Adrenal gland (tissue), 12 donors: ENCODE results near the gene KCNJ14. TPM values are rescaled to one million over a fixed set of nuclear protein-coding genes. Genes with fewer than 3 reads are reported as not detected.

ENCODE experiments used
- DNase-seq, 7 donors: peaks; one replicate each; pipeline ENCODE4 v3.0.0-alpha.2; 2019 to 2020
- H3K27ac ChIP-seq, 5 donors: fragments of 200-600 bp; sonication (generic) in 4 of 5; 1 replicate in 3 of 5; 2 replicates in 2 of 5; pipeline versions ENCODE4 v1.5.1 to v1.8.0; 2016 to 2020; ENCODE audit warnings: mild to moderate bottlenecking in 1 of 5
- H3K27me3 ChIP-seq: fragments of 200-600 bp; 2 replicates; pipeline ENCODE4 v1.8.0; 2021
- H3K36me3 ChIP-seq, 2 donors: fragments of 200-600 bp; replicated peaks in 1 of 2; 1 replicate in 1 of 2; 2 replicates in 1 of 2; pipeline versions ENCODE4 v1.5.1 to v1.8.0; 2018 to 2022
- H3K4me1 ChIP-seq, 2 donors: fragments of 200-600 bp; replicated peaks in 1 of 2; 1 replicate in 1 of 2; 2 replicates in 1 of 2; pipeline versions ENCODE4 v1.5.1 to v1.8.0; 2018 to 2021
- H3K4me3 ChIP-seq, 4 donors: fragments of 200-600 bp; sonication (generic) in 3 of 4; one replicate each; pipeline ENCODE4 v1.5.1; 2016 to 2018
- H3K9me3 ChIP-seq, 3 donors: fragments of 200-600 bp; sonication (generic) in 1 of 3; replicated peaks in 1 of 3; 1 replicate in 2 of 3; 2 replicates in 1 of 3; pipeline versions ENCODE4 v1.5.1 to v1.8.0; 2016 to 2021
- CTCF ChIP-seq, 6 experiments: fragments of 450-650 bp in 4 of 6; fragments of 200-600 bp in 2 of 6; sonication (generic) in 1 of 6; IDR thresholded peaks; 1 replicate in 5 of 6; 2 replicates in 1 of 6; pipeline versions ENCODE4 v1.5.1 to v1.8.0; 2016 to 2021; ENCODE audit warnings: antibody characterized with exemption in 6 of 6, mild to moderate bottlenecking in 2 of 6, moderate library complexity in 1 of 6
- POLR2A ChIP-seq, 2 donors: fragments of 450-650 bp; IDR thresholded peaks; one replicate each; pipeline ENCODE4 v1.6.1; 2017; ENCODE audit warnings: antibody characterized with exemption in 2 of 2, mild to moderate bottlenecking in 2 of 2, moderate library complexity in 1 of 2
- WGBS, 4 donors: extraction: QIAGEN DNeasy Blood & Tissue Kit in 2 of 4; methylation state at CpG; one replicate each; pipeline versions ENCODE4 v1.1.5 to v1.1.7; 2013 to 2017; 5-methylcytosine and 5-hydroxymethylcytosine counted together
- intact Hi-C, 2 donors: fragments of 100-400 bp; cut with DNase I; formaldehyde crosslinking; loops; one replicate each; pipeline versions ENCODE4 v1.14.1 to v1.15.0; 2022 to 2023
- polyA plus RNA-seq, 3 donors: library from polyadenylated mRNA; stranded (reverse); fragments of 200-250 nt in 2 of 3; fragments of 350-450 nt in 1 of 3; fragmentation: Illumina TruSeq in 1 of 3; extraction: RNeasy Lipid Tissue Mini Kit (QIAGEN cat#74804) in 1 of 3; gene quantifications; one replicate each; pipeline ENCODE4 v1.2.3, GENCODE V29; 2013 to 2014
- total RNA-seq, 9 donors: library from RNA; depleted of rRNA in 4 of 9; stranded (reverse); fragments of >200 nt in 4 of 9; fragments of 120-200 nt in 1 of 9; fragmentation: NEBNext Ultra II Directional in 1 of 9; extraction: Animal tissue kit (Norgen Biotek cat#: 25700) in 1 of 9; gene quantifications; one replicate each; pipeline versions ENCODE4 v1.1.0 to v1.2.4, GENCODE V29; 2013 to 2023
- donor health status: healthy with polysubstance abuse.
- donor health status: Bipolar disorder and iron deficiency.
- donor health status: DM: yes; HTN: yes; CAD: no.
- donor health status: DM: no; HTN: no; CAD: no.
- donor health status: DM: no; HTN: no; CAD: no.
- donor health status: DM: yes; HTN: yes; CAD: no.

Gene KCNJ14
- total and polyA plus RNA-seq, 12 donors = 0.09 to 0.83 (median 0.42) TPM

- no peak overlapping the region for H3K27ac ChIP-seq
- TF ChIP-seq CTCF (IDR thresholded peaks at IDR 0.05) = no peak
- TF ChIP-seq POLR2A (IDR thresholded peaks at IDR 0.05) = no peak
- peak overlapping the region in 1 of 4 donors; percentile 86 for H3K4me3 ChIP-seq
- no peak for DNase-seq
- peaks cover 0 to 18% of the 10 kb centered on the region in 2 donors for H3K36me3 ChIP-seq
- 13 to 30% (median 25%) methylated on average over 3 to 45 of the region's 45 CpGs for WGBS, 4 donors
- H3K27me3 ChIP-seq = peaks cover 5% of the 10 kb centered on the region
- peaks cover 5 to 20% of the 10 kb centered on the region in 2 donors for H3K4me1 ChIP-seq
- intact Hi-C loops = loop anchor here in 1 of 2 donors (10.0 kb wide), 1 partner anchor 49 kb away; the partner anchor contains the start of genes GRIN2D and KDELR1
- no peaks in the 10 kb centered on the region for H3K9me3 ChIP-seq
These were observed 11.6 kb upstream of the KCNJ14 start for GRCh38 chr19:48443731-48444128.

DNA sequence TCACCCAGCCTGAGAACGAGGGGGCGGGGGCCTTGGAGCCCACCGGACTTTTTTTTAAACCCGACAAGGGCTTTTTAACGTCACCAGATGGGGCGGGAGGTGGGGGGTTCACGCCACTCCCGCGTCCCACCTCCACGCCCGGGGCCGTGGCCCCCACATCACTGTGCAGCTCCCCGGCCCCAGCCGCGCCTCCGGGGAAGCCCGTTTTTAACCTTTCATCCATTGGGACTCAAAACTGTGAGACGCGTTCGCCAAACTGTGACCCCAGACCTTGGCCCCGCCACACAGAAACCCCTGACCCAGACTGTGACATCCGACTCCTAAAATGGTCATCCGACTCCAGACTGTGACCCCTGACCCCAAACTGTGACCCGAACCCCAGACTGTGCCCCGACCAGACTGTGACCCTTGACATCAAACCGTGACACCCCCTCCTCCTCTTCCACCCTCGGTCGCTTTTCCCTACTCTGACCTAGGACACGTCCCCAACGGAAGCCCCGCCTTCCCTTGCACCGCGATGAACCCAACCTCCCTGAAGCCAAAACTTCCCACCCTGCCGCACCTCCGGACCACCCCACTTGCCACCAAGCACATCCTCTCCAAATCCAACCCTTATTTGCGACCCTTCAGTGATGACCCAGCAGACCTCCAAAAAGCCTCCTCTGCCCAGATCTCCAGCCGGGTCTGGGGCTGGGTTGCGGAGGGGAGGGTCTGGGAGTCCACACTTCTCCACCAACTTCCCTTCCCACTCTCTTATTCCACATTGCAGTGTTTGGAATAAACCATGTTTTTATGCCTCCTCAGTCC, 11.0 kb upstream of the KCNJ14 start:
- peak in 1 of 7 donors; percentile 25 for DNase-seq
- Histone ChIP-seq H3K4me1 (peaks cover 5 to 20% of the 10 kb centered on the region in 2 donors), H3K36me3 (peaks cover 0 to 20% of the 10 kb centered on the region in 2 donors), H3K27me3 (peaks cover 5% of the 10 kb centered on the region), H3K27ac (peak overlapping the region in 2 of 5 donors; percentile 82 to 91), H3K9me3 (no peaks in the 10 kb centered on the region), H3K4me3 (peak overlapping the region in 1 of 4 donors; percentile 86)
- TF ChIP-seq CTCF (IDR thresholded peaks at IDR 0.05) (no peak), POLR2A (IDR thresholded peaks at IDR 0.05) (no peak)
- intact Hi-C loops = loop anchor here in 1 of 2 donors (10.0 kb wide), 1 partner anchor 50 kb away; the partner anchor contains the start of genes GRIN2D and KDELR1
- WGBS, 4 donors = 18 to 27% (median 22%) methylated on average over 24 to 38 of the region's 38 CpGs

- no peak for TF ChIP-seq CTCF (IDR thresholded peaks at IDR 0.05)
- no peak for TF ChIP-seq POLR2A (IDR thresholded peaks at IDR 0.05)
- H3K9me3 ChIP-seq = no peaks in the 10 kb centered on the region
- DNase-seq = no peak
- H3K27me3 ChIP-seq = peaks cover 5% of the 10 kb centered on the region
- WGBS, 4 donors = 17 to 44% (median 24%) methylated on average over 3 of the region's 3 CpGs
- peak overlapping the region in 1 of 4 donors; percentile 86 for H3K4me3 ChIP-seq
- peaks cover 0 to 25% of the 10 kb centered on the region in 2 donors for H3K36me3 ChIP-seq
- H3K27ac ChIP-seq = peak overlapping the region in 2 of 5 donors; percentile 82 to 91
- H3K4me1 ChIP-seq = peaks cover 5 to 20% of the 10 kb centered on the region in 2 donors
- intact Hi-C loops = loop anchor here in 1 of 2 donors (10.0 kb wide), 1 partner anchor 50 kb away; the partner anchor contains the start of genes GRIN2D and KDELR1
These were observed 10.5 kb upstream of the KCNJ14 start for GRCh38 chr19:48444936-48445200.

- Histone ChIP-seq H3K27ac (peak overlapping the region in 4 of 5 donors; percentile 51 to 91 (median 74)), H3K4me1 (peaks cover 5 to 20% of the 10 kb centered on the region in 2 donors), H3K27me3 (peaks cover 5% of the 10 kb centered on the region), H3K4me3 (peak overlapping the region in 3 of 4 donors; percentile 66 to 86 (median 72)), H3K36me3 (peaks cover 0 to 29% of the 10 kb centered on the region in 2 donors), H3K9me3 (no peaks in the 10 kb centered on the region)
- TF ChIP-seq POLR2A (IDR thresholded peaks at IDR 0.05) (no peak), CTCF (IDR thresholded peaks at IDR 0.05) (peak; percentile 31 to 66 (median 60))
- WGBS, 4 donors = 1 to 8% (median 5%) methylated on average over 6 of the region's 6 CpGs
- intact Hi-C loops = loop anchor here in 1 of 2 donors (10.0 kb wide), 1 partner anchor 50 kb away; the partner anchor contains the start of genes GRIN2D and KDELR1
- DNase-seq = peak in 5 of 7 donors; percentile 46 to 71 (median 50)
These were observed 10.1 kb upstream of the KCNJ14 start for GRCh38 chr19:48445256-48445605.
